Endothelial cell of umbilical vein (primary cell): ENCODE results near the gene RELL1.
A peak's percentile ranks its signal among the peaks of the same experiment; 100 is the strongest.

Source experiments
- EZH2 ChIP-seq: IDR thresholded peaks from 2 replicates; pipeline ENCODE4 v1.6.1; 2012; ENCODE audit warnings: borderline replicate concordance, low read depth, mild to moderate bottlenecking, moderate library complexity, low read length, inconsistent platforms; ENCODE audit not compliant: severe bottlenecking
- FOS ChIP-seq: IDR thresholded peaks from 2 replicates; pipeline ENCODE4 v1.6.1; 2011; ENCODE audit warnings: mild to moderate bottlenecking, low read length, moderate library complexity, borderline replicate concordance; ENCODE audit not compliant: insufficient read depth
- GATA2 ChIP-seq: IDR thresholded peaks from 2 replicates; pipeline ENCODE4 v1.7.0; 2011; ENCODE audit warnings: low read depth, mild to moderate bottlenecking, moderate library complexity, mixed read lengths, low read length; ENCODE audit not compliant: insufficient read length, insufficient read depth
- JUN ChIP-seq: IDR thresholded peaks from 2 replicates; pipeline ENCODE4 v1.6.1; 2011; ENCODE audit warnings: borderline replicate concordance, low read depth; ENCODE audit not compliant: insufficient read length, insufficient read depth
- POLR2A ChIP-seq: IDR thresholded peaks from 2 replicates; pipeline ENCODE4 v1.6.1; 2012; ENCODE audit warnings: low read depth, mild to moderate bottlenecking, control low read depth, low read length
- POLR2AphosphoS5 ChIP-seq: IDR thresholded peaks from 2 replicates; pipeline ENCODE4 v1.6.1; 2012; ENCODE audit warnings: low read depth, mild to moderate bottlenecking, control low read depth, low read length, moderate library complexity; ENCODE audit not compliant: insufficient read depth
- TF ChIP-seq, protein P1 (sequence below), 2 donors: IDR thresholded peaks; 1 replicate in 1 of 2; 2 replicates in 1 of 2; pipeline ENCODE4 v1.5.1; 2011; ENCODE audit warnings: low read length in 2 of 2, mild to moderate bottlenecking in 2 of 2, moderate library complexity in 2 of 2, control low read depth in 1 of 2, inconsistent platforms in 1 of 2, low read depth in 1 of 2; ENCODE audit not compliant: insufficient read depth in 1 of 2; ENCODE audit errors: extremely low read depth in 1 of 2

DNA sequence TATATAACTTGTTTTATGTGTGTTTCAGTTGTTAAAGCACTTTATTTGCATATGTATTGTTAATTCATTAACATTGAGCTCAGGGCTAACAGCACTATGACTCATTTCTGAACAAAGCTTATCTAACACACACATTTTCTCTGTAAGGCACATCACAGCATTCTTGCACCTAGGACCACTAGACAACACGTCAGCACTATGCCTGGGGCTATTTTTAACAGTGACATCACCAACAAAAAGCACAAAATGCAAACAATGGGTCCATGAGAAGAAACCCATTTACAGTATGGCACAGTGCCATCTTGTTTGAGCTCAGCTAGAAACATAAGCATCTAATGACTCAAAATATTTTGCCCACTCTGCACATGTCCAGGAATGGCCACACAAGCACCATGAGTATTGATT lies 124.4 kb downstream of the RELL1 start:
- TF ChIP-seq, protein P1, sequence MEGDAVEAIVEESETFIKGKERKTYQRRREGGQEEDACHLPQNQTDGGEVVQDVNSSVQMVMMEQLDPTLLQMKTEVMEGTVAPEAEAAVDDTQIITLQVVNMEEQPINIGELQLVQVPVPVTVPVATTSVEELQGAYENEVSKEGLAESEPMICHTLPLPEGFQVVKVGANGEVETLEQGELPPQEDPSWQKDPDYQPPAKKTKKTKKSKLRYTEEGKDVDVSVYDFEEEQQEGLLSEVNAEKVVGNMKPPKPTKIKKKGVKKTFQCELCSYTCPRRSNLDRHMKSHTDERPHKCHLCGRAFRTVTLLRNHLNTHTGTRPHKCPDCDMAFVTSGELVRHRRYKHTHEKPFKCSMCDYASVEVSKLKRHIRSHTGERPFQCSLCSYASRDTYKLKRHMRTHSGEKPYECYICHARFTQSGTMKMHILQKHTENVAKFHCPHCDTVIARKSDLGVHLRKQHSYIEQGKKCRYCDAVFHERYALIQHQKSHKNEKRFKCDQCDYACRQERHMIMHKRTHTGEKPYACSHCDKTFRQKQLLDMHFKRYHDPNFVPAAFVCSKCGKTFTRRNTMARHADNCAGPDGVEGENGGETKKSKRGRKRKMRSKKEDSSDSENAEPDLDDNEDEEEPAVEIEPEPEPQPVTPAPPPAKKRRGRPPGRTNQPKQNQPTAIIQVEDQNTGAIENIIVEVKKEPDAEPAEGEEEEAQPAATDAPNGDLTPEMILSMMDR (IDR thresholded peaks at IDR 0.05; ENCODE audit: extremely low read depth in 1 of 2, insufficient read depth in 1 of 2, low read depth in 1 of 2, low read length in 2 of 2) = no peak
- TF ChIP-seq POLR2A (no peak), JUN (peak; percentile 39), EZH2 (no peak), POLR2AphosphoS5 (no peak), GATA2 (no peak), FOS (peak; percentile 63)
